HG02678 (cell line): Measurements from ENCODE around the gene C15orf61.

Experiments
- ATAC-seq: cut with Tn5 transposase; IDR thresholded peaks from one replicate; pipeline ENCODE4 v1.9.1; 2021; ENCODE audit warnings: mild to moderate bottlenecking, moderate library complexity; ENCODE audit not compliant: unreplicated experiment

Gene C15orf61

GRCh38 chr15:67579164-67579563 lies 58.2 kb downstream of the C15orf61 start:
- ATAC-seq = no peak
